GM23338 (cell line): ENCODE data around the gene UBE2V1. TPM values are rescaled to one million over a fixed set of nuclear protein-coding genes. Genes with fewer than 3 reads are reported as not detected.

ENCODE experiments used
- ATAC-seq: fragments of 200-7000 bp; cut with Tn5 transposase; 3 replicates; pipeline ENCODE4 v1.9.1; 2020
- DNase-seq: peaks from one replicate; pipeline ENCODE4 v3.0.0-alpha.2; 2015; ENCODE audit warnings: low spot score
- H2AFZ ChIP-seq: fragments of 200-600 bp; sonication (generic); 2 replicates; pipeline ENCODE4 v1.8.0; 2016; ENCODE audit warnings: antibody characterized with exemption, mild to moderate bottlenecking, moderate library complexity
- H3F3A ChIP-seq: fragments of 200-600 bp; sonication (generic); replicated peaks from 2 replicates; pipeline ENCODE4 v1.8.0; 2017; ENCODE audit warnings: antibody characterized with exemption, mixed run types, low read depth
- H3K27ac ChIP-seq: fragments of 200-600 bp; sonication (generic); 2 replicates; pipeline ENCODE4 v1.6.1; 2016; ENCODE audit warnings: low read depth
- H3K27me3 ChIP-seq: fragments of 200-600 bp; sonication (generic); 2 replicates; pipeline ENCODE4 v1.8.0; 2016; ENCODE audit warnings: mild to moderate bottlenecking, mixed run types, moderate library complexity; ENCODE audit not compliant: insufficient read depth
- H3K36me3 ChIP-seq: fragments of 200-600 bp; sonication (generic); 2 replicates; pipeline ENCODE4 v1.8.0; 2016; ENCODE audit warnings: mild to moderate bottlenecking; ENCODE audit not compliant: insufficient read depth
- H3K4me1 ChIP-seq: fragments of 200-600 bp; sonication (generic); 2 replicates; pipeline ENCODE4 v1.8.0; 2016; ENCODE audit warnings: mild to moderate bottlenecking, moderate library complexity; ENCODE audit not compliant: insufficient read depth
- H3K4me2 ChIP-seq: fragments of 200-600 bp; sonication (generic); 2 replicates; pipeline ENCODE4 v1.7.1; 2017; ENCODE audit warnings: mixed run types
- H3K4me3 ChIP-seq: fragments of 200-600 bp; sonication (generic); 2 replicates; pipeline ENCODE4 v1.6.1; 2016; ENCODE audit warnings: mixed run types
- H3K79me2 ChIP-seq: fragments of 200-600 bp; sonication (generic); replicated peaks from 2 replicates; pipeline ENCODE4 v1.8.0; 2017; ENCODE audit warnings: mild to moderate bottlenecking; ENCODE audit not compliant: insufficient read depth
- H3K9me2 ChIP-seq: fragments of 200-600 bp; sonication (generic); 2 replicates; pipeline ENCODE4 v1.8.0; 2017; ENCODE audit not compliant: insufficient read depth
- H4K20me1 ChIP-seq: fragments of 200-600 bp; sonication (generic); replicated peaks from 2 replicates; pipeline ENCODE4 v1.8.0; 2017; ENCODE audit warnings: mild to moderate bottlenecking; ENCODE audit not compliant: insufficient read depth
- H3K27ac Mint-ChIP-seq: 2 replicates; pipeline ENCODE4 v1.8.0; 2020; ENCODE audit warnings: inconsistent platforms, mild to moderate bottlenecking, moderate library complexity, mixed read lengths
- H3K27me3 Mint-ChIP-seq: 3 replicates; pipeline ENCODE4 v1.8.0; 2022; ENCODE audit warnings: low read depth, mild to moderate bottlenecking, moderate library complexity, mixed read lengths, inconsistent platforms; ENCODE audit not compliant: insufficient read depth, poor library complexity
- H3K36me3 Mint-ChIP-seq: 3 replicates; pipeline ENCODE4 v1.8.0; 2021; ENCODE audit warnings: low read depth, mild to moderate bottlenecking, inconsistent platforms, moderate library complexity, mixed read lengths
- H3K4me1 Mint-ChIP-seq: 3 replicates; pipeline ENCODE4 v1.8.0; 2020; ENCODE audit warnings: mild to moderate bottlenecking, inconsistent platforms, mixed read lengths
- H3K4me3 Mint-ChIP-seq: 3 replicates; pipeline ENCODE4 v1.8.0; 2021; ENCODE audit warnings: moderate library complexity, mild to moderate bottlenecking, inconsistent platforms, mixed read lengths
- H3K9me3 Mint-ChIP-seq: 3 replicates; pipeline ENCODE4 v1.8.0; 2020; ENCODE audit warnings: moderate library complexity, mild to moderate bottlenecking, inconsistent platforms, mixed read lengths
- CTCF ChIP-seq, 2 experiments: fragments of 200-600 bp in 1 of 2; sonication (generic) in 1 of 2; conservative IDR thresholded peaks; 2 replicates each; pipeline versions ENCODE4 v1.5.1 to v1.6.1; 2016 to 2017; ENCODE audit warnings: antibody characterized with exemption in 2 of 2, low read depth in 2 of 2, mild to moderate bottlenecking in 2 of 2, moderate library complexity in 1 of 2
- EZH2 ChIP-seq: fragments of 200-600 bp; sonication (generic); IDR thresholded peaks from one replicate; pipeline ENCODE4 v1.8.0; 2017; ENCODE audit warnings: antibody characterized with exemption, mild to moderate bottlenecking, low read depth; ENCODE audit not compliant: unreplicated experiment
- EZH2phosphoT487 ChIP-seq: fragments of 200-600 bp; sonication (generic); IDR thresholded peaks from one replicate; pipeline ENCODE4 v1.8.1; 2018; ENCODE audit warnings: antibody characterized with exemption; ENCODE audit not compliant: unreplicated experiment
- NANOG ChIP-seq: IDR thresholded peaks from 2 replicates; pipeline ENCODE4 v1.6.1; 2016; ENCODE audit warnings: antibody characterized with exemption, borderline replicate concordance
- POLR2AphosphoS5 ChIP-seq: IDR thresholded peaks from 2 replicates; pipeline ENCODE4 v1.6.1; 2016; ENCODE audit warnings: antibody characterized with exemption, low read depth
- REST ChIP-seq: IDR thresholded peaks from one replicate; pipeline ENCODE4 v1.6.1; 2018; ENCODE audit warnings: antibody characterized with exemption; ENCODE audit not compliant: unreplicated experiment
- STAT1 ChIP-seq: IDR thresholded peaks from one replicate; pipeline ENCODE4 v1.6.1; 2016; ENCODE audit warnings: antibody characterized with exemption; ENCODE audit not compliant: unreplicated experiment
- ZNF114 ChIP-seq: fragments of 250-450 bp; sonication (Bioruptor Pico); IDR thresholded peaks from 2 replicates; pipeline ENCODE4 v1.5.0; 2020; ENCODE audit warnings: mild to moderate bottlenecking, moderate library complexity
- ZNF331 ChIP-seq: fragments of 250-450 bp; sonication (Bioruptor Pico); IDR thresholded peaks from 2 replicates; pipeline ENCODE4 v1.5.0; 2020; ENCODE audit warnings: low read depth, mild to moderate bottlenecking, moderate library complexity
- ZNF462 ChIP-seq: fragments of 250-450 bp; sonication (Bioruptor Pico); IDR thresholded peaks from 2 replicates; pipeline ENCODE4 v1.5.0; 2020; ENCODE audit warnings: mild to moderate bottlenecking, moderate library complexity
- polyA plus RNA-seq: library from polyadenylated mRNA; unstranded; fragments of >200 nt; fragmentation: Nextera tagmentation; extraction: Ambion mirVana; gene quantifications from 2 replicates; pipeline ENCODE4 v1.2.1, GENCODE V29; 2016
- total RNA-seq: library from RNA; depleted of rRNA; stranded (reverse); fragments of >200 nt; shearing (Covaris generic); gene quantifications from 2 replicates; pipeline ENCODE4 v1.2.3, GENCODE V29; 2014
- TF ChIP-seq, protein P1 (sequence below): IDR thresholded peaks from 2 replicates; pipeline ENCODE4 v1.6.1; 2016; ENCODE audit warnings: antibody characterized with exemption

The UBE2V1 gene
- total and polyA plus RNA-seq, 2 experiments from 2014 or later, result 105 to 302 TPM

- TF ChIP-seq ZNF462 (no peak), ZNF114 (CRISPR knock-in tag) (no peak), POLR2AphosphoS5 (no peak)
Observed at GRCh38 chr20:50085146-50085480, 27.8 kb downstream of the UBE2V1 start (continued).

- H3K4me2 ChIP-seq, result no peak overlapping the region
- Mint-ChIP-seq H3K4me1 (peaks cover 27% of the 10 kb centered on the region), H3K36me3 (peaks cover 19% of the 10 kb centered on the region), H3K4me3 (no peak overlapping the region), H3K9me3 (no peaks in the 10 kb centered on the region), H3K27me3 (peaks cover 16% of the 10 kb centered on the region), H3K27ac (no peak overlapping the region)
- no peak overlapping the region for H3K27ac ChIP-seq
- no peak for ATAC-seq
- H3K79me2 ChIP-seq, result peaks cover 10% of the 10 kb centered on the region; the same call in 1 of the 2 replicates
- H3K9me2 ChIP-seq, result no peaks in the 10 kb centered on the region
- no peak for DNase-seq
- no peaks in the 10 kb centered on the region for H3K27me3 ChIP-seq
- peaks cover 9% of the 10 kb centered on the region; the same call in 1 of the 2 replicates for H3F3A ChIP-seq
- H2AFZ ChIP-seq, result no peak overlapping the region
- H3K36me3 ChIP-seq, result no peaks in the 10 kb centered on the region
- peaks cover 19% of the 10 kb centered on the region for H4K20me1 ChIP-seq
- peaks cover 29% of the 10 kb centered on the region for H3K4me1 ChIP-seq
- H3K4me3 ChIP-seq, result no peak overlapping the region
- no peak for TF ChIP-seq ZNF114 (CRISPR knock-in tag)
- TF ChIP-seq REST, result no peak
- no peak for TF ChIP-seq NANOG
- no peak for TF ChIP-seq EZH2
- TF ChIP-seq EZH2phosphoT487, result no peak
- no peak for TF ChIP-seq CTCF (conservative IDR thresholded peaks at IDR 0.05; ENCODE audit: low read depth in 2 of 2)
- no peak for TF ChIP-seq ZNF331 (CRISPR knock-in tag)
- TF ChIP-seq POLR2AphosphoS5, result no peak
- TF ChIP-seq, protein P1, sequence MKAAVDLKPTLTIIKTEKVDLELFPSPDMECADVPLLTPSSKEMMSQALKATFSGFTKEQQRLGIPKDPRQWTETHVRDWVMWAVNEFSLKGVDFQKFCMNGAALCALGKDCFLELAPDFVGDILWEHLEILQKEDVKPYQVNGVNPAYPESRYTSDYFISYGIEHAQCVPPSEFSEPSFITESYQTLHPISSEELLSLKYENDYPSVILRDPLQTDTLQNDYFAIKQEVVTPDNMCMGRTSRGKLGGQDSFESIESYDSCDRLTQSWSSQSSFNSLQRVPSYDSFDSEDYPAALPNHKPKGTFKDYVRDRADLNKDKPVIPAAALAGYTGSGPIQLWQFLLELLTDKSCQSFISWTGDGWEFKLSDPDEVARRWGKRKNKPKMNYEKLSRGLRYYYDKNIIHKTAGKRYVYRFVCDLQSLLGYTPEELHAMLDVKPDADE, result no peak
- no peak for TF ChIP-seq STAT1
Observed at GRCh38 chr20:50083034-50083433, 29.9 kb downstream of the UBE2V1 start.
